SU-DHL-6 (cell line): ENCODE results near the gene SEC22A.

Experiments
- CTCF ChIP-seq: fragments of 200-600 bp; sonication (generic); IDR thresholded peaks from one replicate; pipeline ENCODE4 v1.5.1; 2017; ENCODE audit warnings: antibody characterized with exemption, mild to moderate bottlenecking, low read length, moderate library complexity; ENCODE audit not compliant: insufficient read depth, poor library complexity, severe bottlenecking
- EZH2phosphoT487 ChIP-seq: fragments of 200-600 bp; sonication (generic), shearing (Covaris generic); conservative IDR thresholded peaks from 2 replicates; pipeline ENCODE4 v1.6.1; 2018; ENCODE audit warnings: mild to moderate bottlenecking, antibody characterized with exemption, low read length, moderate library complexity, mixed read lengths

- no peak for TF ChIP-seq CTCF
- TF ChIP-seq EZH2phosphoT487, result no peak
These were observed 116.6 kb downstream of the SEC22A start for GRCh38 chr3:123318374-123318773.
